Neural cell (in vitro differentiated cells): Measurements from ENCODE around the gene CRYGN. TPM values are rescaled to one million over a fixed set of nuclear protein-coding genes. Genes with fewer than 3 reads are reported as not detected.

Source experiments
- H2AFZ ChIP-seq: fragments of 200-600, 300-800 bp; sonication (generic), shearing (Covaris generic); 2 replicates; pipeline ENCODE4 v1.6.0; 2014; ENCODE audit warnings: low read depth, mild to moderate bottlenecking, antibody characterized with exemption, low read length, moderate library complexity
- H3F3A ChIP-seq: fragments of 200-600 bp; shearing (Covaris generic); 2 replicates; pipeline ENCODE4 v1.6.1; 2016; ENCODE audit warnings: mild to moderate bottlenecking, moderate library complexity, mixed read lengths, antibody characterized with exemption, low read length; ENCODE audit not compliant: insufficient read depth, poor library complexity, severe bottlenecking
- H3K27ac ChIP-seq: fragments of 200-600, 300-800 bp; sonication (generic), shearing (Covaris generic); 2 replicates; pipeline ENCODE4 v1.5.1; 2014; ENCODE audit warnings: mild to moderate bottlenecking, low read length, moderate library complexity
- H3K27me3 ChIP-seq: fragments of 300-800, 200-600 bp; sonication (generic), shearing (Covaris generic); 2 replicates; pipeline ENCODE4 v1.6.0; 2014; ENCODE audit warnings: mild to moderate bottlenecking, low read depth, low read length, moderate library complexity; ENCODE audit not compliant: insufficient read depth
- H3K36me3 ChIP-seq: fragments of 300-800, 200-600 bp; sonication (generic), shearing (Covaris generic); 2 replicates; pipeline ENCODE4 v1.5.1; 2014; ENCODE audit warnings: mild to moderate bottlenecking, antibody characterized with exemption, low read length, moderate library complexity; ENCODE audit not compliant: insufficient read depth
- H3K4me2 ChIP-seq: fragments of 300-800, 200-600 bp; sonication (generic), shearing (Covaris generic); 2 replicates; pipeline ENCODE4 v1.6.0; 2014; ENCODE audit warnings: mild to moderate bottlenecking, low read length
- H3K4me3 ChIP-seq: fragments of 300-800, 200-600 bp; sonication (generic), shearing (Covaris generic); 2 replicates; pipeline ENCODE4 v1.5.1; 2014; ENCODE audit warnings: mild to moderate bottlenecking, low read length, moderate library complexity
- H3K79me2 ChIP-seq: fragments of 200-600 bp; shearing (Covaris generic); replicated peaks from 2 replicates; pipeline ENCODE4 v1.6.0; 2014; ENCODE audit warnings: mild to moderate bottlenecking, low read length, moderate library complexity; ENCODE audit not compliant: insufficient read depth
- H3K9ac ChIP-seq: fragments of 300-800, 200-600 bp; sonication (generic), shearing (Covaris generic); 2 replicates; pipeline ENCODE4 v1.6.1; 2016; ENCODE audit warnings: mild to moderate bottlenecking, low read length, mixed read lengths
- H3K9me2 ChIP-seq: fragments of 200-600 bp; shearing (Covaris generic); 2 replicates; pipeline ENCODE4 v1.6.1; 2016; ENCODE audit warnings: mild to moderate bottlenecking, low read length, mixed read lengths; ENCODE audit not compliant: insufficient read depth
- H3K9me3 ChIP-seq: fragments of 200-600, 300-800 bp; sonication (generic), shearing (Covaris generic); 2 replicates; pipeline ENCODE4 v1.6.1; 2016; ENCODE audit warnings: mild to moderate bottlenecking, mixed run types, low read length, moderate library complexity, mixed read lengths
- H4K20me1 ChIP-seq: fragments of 200-600 bp; shearing (Covaris generic); 2 replicates; pipeline ENCODE4 v1.6.1; 2016; ENCODE audit warnings: mild to moderate bottlenecking, mixed run types; ENCODE audit not compliant: insufficient read depth
- EP300 ChIP-seq: fragments of 450-650 bp; conservative IDR thresholded peaks from 2 replicates; pipeline ENCODE4 v1.6.1; 2014; ENCODE audit warnings: antibody characterized with exemption, mild to moderate bottlenecking, moderate library complexity; ENCODE audit not compliant: poor library complexity, severe bottlenecking
- EZH2 ChIP-seq: fragments of 200-600, 300-800 bp; shearing (Covaris generic), sonication (generic); IDR thresholded peaks from 2 replicates; pipeline ENCODE4 v1.6.1; 2014; ENCODE audit warnings: antibody characterized with exemption, low read length, borderline replicate concordance, mild to moderate bottlenecking; ENCODE audit not compliant: insufficient read depth, poor library complexity, severe bottlenecking
- MXI1 ChIP-seq: fragments of 450-650 bp; conservative IDR thresholded peaks from 2 replicates; pipeline ENCODE4 v1.6.1; 2014; ENCODE audit warnings: antibody characterized with exemption, mild to moderate bottlenecking; ENCODE audit not compliant: poor library complexity, severe bottlenecking
- POLR2AphosphoS5 ChIP-seq: IDR thresholded peaks from 2 replicates; pipeline ENCODE4 v1.6.1; 2012
- RAD21 ChIP-seq: fragments of 450-650 bp; conservative IDR thresholded peaks from 2 replicates; pipeline ENCODE4 v1.6.1; 2014; ENCODE audit warnings: antibody characterized with exemption, mild to moderate bottlenecking, moderate library complexity
- REST ChIP-seq: IDR thresholded peaks from 2 replicates; pipeline ENCODE4 v1.6.1; 2012; ENCODE audit warnings: borderline replicate concordance
- SMC3 ChIP-seq: fragments of 450-650 bp; conservative IDR thresholded peaks from 2 replicates; pipeline ENCODE4 v1.6.1; 2014; ENCODE audit warnings: antibody characterized with exemption, mild to moderate bottlenecking, moderate library complexity; ENCODE audit not compliant: poor library complexity
- TAF1 ChIP-seq: IDR thresholded peaks from 2 replicates; pipeline ENCODE4 v1.6.1; 2012; ENCODE audit warnings: low read depth
- polyA plus RNA-seq: library from polyadenylated mRNA; depleted of rRNA; stranded (reverse); fragments of >200 nt; gene quantifications from 2 replicates; pipeline ENCODE4 v1.2.3, GENCODE V29; 2014
- TF ChIP-seq, protein P1 (sequence below): fragments of 450-650 bp; IDR thresholded peaks from 2 replicates; pipeline ENCODE4 v1.5.1; 2014; ENCODE audit warnings: antibody characterized with exemption, mild to moderate bottlenecking, moderate library complexity; ENCODE audit not compliant: poor library complexity, severe bottlenecking

CRYGN gene
- polyA plus RNA-seq, 1 donor from 2014 or later, result not detected

DNA sequence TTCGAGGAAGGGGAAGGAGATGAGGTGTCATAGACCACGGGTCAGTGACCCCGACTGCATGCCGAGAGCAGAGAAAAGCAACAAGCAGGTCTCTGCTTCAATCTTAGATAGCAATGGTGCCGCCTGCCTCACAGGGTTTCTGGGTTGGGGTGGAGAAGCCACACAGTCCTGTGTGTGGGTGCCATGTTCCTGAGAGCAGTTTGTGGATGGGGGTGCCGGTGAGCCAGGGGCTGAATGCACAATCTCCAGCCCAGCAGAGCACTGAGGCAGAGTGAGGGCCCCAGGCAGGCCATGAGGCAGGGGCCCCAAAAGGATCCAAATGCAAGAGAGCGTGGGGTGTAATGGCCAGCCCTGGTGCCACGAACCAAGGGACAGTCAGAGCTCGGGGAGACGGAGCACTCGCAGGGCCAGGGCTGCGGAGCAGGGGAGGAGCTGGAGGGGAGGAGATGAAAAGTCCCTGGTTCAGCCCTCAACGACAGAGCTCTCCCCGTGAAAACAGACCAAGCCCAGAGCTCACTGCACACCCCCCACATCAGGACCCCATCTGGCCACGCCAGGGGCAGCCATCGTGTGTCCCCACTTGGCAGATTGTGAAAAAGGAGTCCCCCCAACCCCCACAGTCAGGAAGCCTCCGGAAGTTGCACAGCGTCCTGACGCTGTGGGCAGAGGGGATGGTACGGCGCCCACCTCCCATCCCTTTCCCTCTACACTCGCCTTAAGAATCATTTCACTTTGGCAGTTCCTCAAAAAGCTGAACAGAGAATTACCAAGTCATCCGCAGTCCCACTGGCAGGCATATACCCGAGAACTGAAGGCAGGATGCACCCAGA lies 50.0 kb downstream of the CRYGN start:
- no peak overlapping the region for H3K9ac ChIP-seq
- H3K27me3 ChIP-seq, result no peaks in the 10 kb centered on the region
- no peaks in the 10 kb centered on the region for H3K9me2 ChIP-seq
- TF ChIP-seq MXI1, result no peak
- no peak for TF ChIP-seq TAF1
- TF ChIP-seq RAD21, result no peak
- TF ChIP-seq EP300, result no peak
- no peak for TF ChIP-seq REST
- no peak for TF ChIP-seq EZH2
- TF ChIP-seq, protein P1, sequence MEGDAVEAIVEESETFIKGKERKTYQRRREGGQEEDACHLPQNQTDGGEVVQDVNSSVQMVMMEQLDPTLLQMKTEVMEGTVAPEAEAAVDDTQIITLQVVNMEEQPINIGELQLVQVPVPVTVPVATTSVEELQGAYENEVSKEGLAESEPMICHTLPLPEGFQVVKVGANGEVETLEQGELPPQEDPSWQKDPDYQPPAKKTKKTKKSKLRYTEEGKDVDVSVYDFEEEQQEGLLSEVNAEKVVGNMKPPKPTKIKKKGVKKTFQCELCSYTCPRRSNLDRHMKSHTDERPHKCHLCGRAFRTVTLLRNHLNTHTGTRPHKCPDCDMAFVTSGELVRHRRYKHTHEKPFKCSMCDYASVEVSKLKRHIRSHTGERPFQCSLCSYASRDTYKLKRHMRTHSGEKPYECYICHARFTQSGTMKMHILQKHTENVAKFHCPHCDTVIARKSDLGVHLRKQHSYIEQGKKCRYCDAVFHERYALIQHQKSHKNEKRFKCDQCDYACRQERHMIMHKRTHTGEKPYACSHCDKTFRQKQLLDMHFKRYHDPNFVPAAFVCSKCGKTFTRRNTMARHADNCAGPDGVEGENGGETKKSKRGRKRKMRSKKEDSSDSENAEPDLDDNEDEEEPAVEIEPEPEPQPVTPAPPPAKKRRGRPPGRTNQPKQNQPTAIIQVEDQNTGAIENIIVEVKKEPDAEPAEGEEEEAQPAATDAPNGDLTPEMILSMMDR, result no peak
- no peak for TF ChIP-seq POLR2AphosphoS5
- TF ChIP-seq SMC3, result no peak
- H3K36me3 ChIP-seq, result no peaks in the 10 kb centered on the region
- H3K27ac ChIP-seq, result no peak overlapping the region
- no peaks in the 10 kb centered on the region for H3K79me2 ChIP-seq
- H3K9me3 ChIP-seq, result no peaks in the 10 kb centered on the region
- no peaks in the 10 kb centered on the region for H4K20me1 ChIP-seq
- H2AFZ ChIP-seq, result no peak overlapping the region
- no peak overlapping the region for H3K4me2 ChIP-seq
- no peak overlapping the region for H3K4me3 ChIP-seq
- H3F3A ChIP-seq, result no peaks in the 10 kb centered on the region

DNA sequence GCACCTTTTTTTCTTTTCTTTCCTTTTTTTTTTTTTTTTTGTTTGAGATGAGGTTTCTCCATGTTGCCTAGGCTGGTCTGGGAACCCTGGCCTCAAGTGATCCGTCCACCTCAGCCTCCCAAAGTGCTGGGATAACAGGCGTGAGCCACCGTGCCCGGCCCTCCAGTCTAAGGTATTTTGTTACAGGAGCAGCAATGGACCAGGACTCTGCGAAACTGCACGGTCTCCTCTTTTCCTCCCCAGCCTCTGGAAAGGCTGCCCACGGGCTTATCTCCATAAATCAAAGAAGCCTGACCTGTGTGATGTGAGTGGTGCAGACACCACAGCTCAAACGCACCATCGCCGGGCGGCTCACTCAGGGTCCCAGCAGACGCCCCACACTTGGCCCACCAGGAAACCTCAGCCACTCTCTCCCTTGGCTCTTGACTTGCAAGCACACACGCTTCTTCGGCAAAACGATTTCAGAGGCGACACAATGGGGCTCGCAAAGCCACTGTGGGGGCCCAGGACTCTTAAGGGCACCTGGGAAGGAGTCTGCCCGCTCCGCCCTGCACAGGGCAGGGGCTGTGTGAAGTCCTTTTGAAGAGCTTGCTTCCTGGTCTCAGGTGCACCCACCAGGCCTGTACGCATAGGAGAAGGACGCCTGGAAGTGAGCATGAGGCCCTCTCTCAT lies 50.7 kb downstream of the CRYGN start:
- Histone ChIP-seq H3K27me3 (no peaks in the 10 kb centered on the region), H3K36me3 (no peaks in the 10 kb centered on the region), H3K9me3 (no peaks in the 10 kb centered on the region), H3K27ac (no peak overlapping the region), H4K20me1 (no peaks in the 10 kb centered on the region), H3F3A (no peaks in the 10 kb centered on the region), H3K9ac (no peak overlapping the region), H2AFZ (no peak overlapping the region), H3K4me2 (no peak overlapping the region), H3K79me2 (no peaks in the 10 kb centered on the region), H3K4me3 (no peak overlapping the region), H3K9me2 (no peaks in the 10 kb centered on the region)
- no peak for TF ChIP-seq EZH2
- TF ChIP-seq MXI1, result no peak
- no peak for TF ChIP-seq POLR2AphosphoS5
- TF ChIP-seq, protein P1, result no peak
- TF ChIP-seq REST, result no peak
- no peak for TF ChIP-seq EP300
- TF ChIP-seq RAD21, result no peak
- TF ChIP-seq TAF1, result no peak
- TF ChIP-seq SMC3, result no peak
